Activated CD4-positive, alpha-beta T cell treated with anti-CD3 and anti-CD28 coated beads, Interleukin-2, amount 10 ng/mL, durations not matched to agents 24 days and 14 days (primary cell): ENCODE data around the gene BTBD9. TPM values are rescaled to one million over a fixed set of nuclear protein-coding genes. Genes with fewer than 3 reads are reported as not detected.
"Not testable (repeated sequence)": the region's sequence is repeated elsewhere in the genome, so short reads cannot be mapped to it uniquely, and the experiment has no call there.

Source experiments
- DNase-seq: peaks from one replicate; pipeline ENCODE4 v3.0.0; 2022
- H3K27ac Mint-ChIP-seq: one replicate; pipeline ENCODE4 v1.8.0; 2022; ENCODE audit warnings: mild to moderate bottlenecking, mixed read lengths
- H3K27me3 Mint-ChIP-seq: one replicate; pipeline ENCODE4 v1.8.0; 2022; ENCODE audit warnings: mixed read lengths
- H3K36me3 Mint-ChIP-seq: one replicate; pipeline ENCODE4 v1.8.0; 2022; ENCODE audit warnings: low read depth, mild to moderate bottlenecking, mixed read lengths
- H3K4me1 Mint-ChIP-seq: one replicate; pipeline ENCODE4 v1.8.0; 2021; ENCODE audit warnings: mixed read lengths
- H3K4me3 Mint-ChIP-seq: one replicate; pipeline ENCODE4 v1.8.0; 2022; ENCODE audit warnings: mild to moderate bottlenecking, moderate library complexity, mixed read lengths
- H3K9me3 Mint-ChIP-seq: one replicate; pipeline ENCODE4 v1.8.0; 2021; ENCODE audit warnings: mixed read lengths
- intact Hi-C: fragments of 100-400 bp; cut with micrococcal nuclease; formaldehyde crosslinking; loops from one replicate; pipeline ENCODE4 v1.15.1; 2023
- total RNA-seq: library from RNA; stranded (reverse); gene quantifications from 2 replicates; pipeline ENCODE4 v1.2.3, GENCODE V29; 2022

BTBD9 gene
- total RNA-seq, 1 donor from 2014 or later = 12.4 TPM

DNA sequence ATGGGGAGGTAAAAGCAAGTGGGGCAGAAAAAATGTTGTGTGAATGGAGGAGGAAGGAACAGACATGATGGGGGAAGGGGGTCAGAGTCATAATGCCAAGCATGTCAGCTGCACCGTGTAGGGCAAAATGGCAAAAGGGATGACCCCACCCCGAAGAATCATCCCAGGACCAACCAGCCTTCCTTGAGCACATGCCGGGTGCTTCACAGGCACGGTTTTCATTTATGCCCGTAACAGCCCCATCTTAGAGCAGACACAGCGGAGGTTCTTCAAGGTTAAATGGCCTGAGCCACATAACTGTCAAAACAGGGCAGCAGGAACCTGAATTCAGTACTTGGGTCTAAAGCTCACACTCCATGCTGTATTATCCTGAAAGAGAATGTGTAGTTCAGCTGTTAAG lies 498.0 kb downstream of the BTBD9 start:
- H3K4me3 Mint-ChIP-seq = no peak overlapping the region
- H3K36me3 Mint-ChIP-seq = peaks cover 4% of the 10 kb centered on the region
- H3K9me3 Mint-ChIP-seq = no peaks in the 10 kb centered on the region
- no peak overlapping the region for H3K27ac Mint-ChIP-seq
- H3K4me1 Mint-ChIP-seq = peaks cover 6% of the 10 kb centered on the region
- no peaks in the 10 kb centered on the region for H3K27me3 Mint-ChIP-seq
- DNase-seq = no peak
- intact Hi-C loops = no loop called here

DNA sequence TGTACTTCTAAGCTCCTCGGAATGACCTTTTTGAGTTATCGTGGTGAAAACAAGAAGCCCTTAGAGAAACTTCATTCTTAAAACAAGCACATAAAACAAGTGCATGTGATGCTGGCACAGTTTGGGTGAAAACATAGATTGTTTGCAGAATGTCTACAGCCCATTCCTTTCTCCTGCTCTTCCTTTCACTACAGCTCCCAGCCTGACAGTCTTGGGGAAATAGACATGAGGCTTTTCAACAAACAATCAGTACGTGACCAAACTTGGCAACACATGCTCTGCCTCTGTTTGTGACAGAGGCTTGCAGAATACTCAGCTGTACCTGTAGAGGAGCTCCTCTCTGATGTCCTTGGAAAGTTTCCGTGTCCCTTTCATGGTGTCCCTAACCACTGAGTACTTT lies 498.6 kb downstream of the BTBD9 start:
- H3K4me1 Mint-ChIP-seq = peaks cover 6% of the 10 kb centered on the region
- H3K36me3 Mint-ChIP-seq = peaks cover 4% of the 10 kb centered on the region
- DNase-seq = no peak
- H3K9me3 Mint-ChIP-seq = no peaks in the 10 kb centered on the region
- H3K27me3 Mint-ChIP-seq = no peaks in the 10 kb centered on the region
- H3K4me3 Mint-ChIP-seq = no peak overlapping the region
- H3K27ac Mint-ChIP-seq = no peak overlapping the region
- intact Hi-C loops = no loop called here

DNA sequence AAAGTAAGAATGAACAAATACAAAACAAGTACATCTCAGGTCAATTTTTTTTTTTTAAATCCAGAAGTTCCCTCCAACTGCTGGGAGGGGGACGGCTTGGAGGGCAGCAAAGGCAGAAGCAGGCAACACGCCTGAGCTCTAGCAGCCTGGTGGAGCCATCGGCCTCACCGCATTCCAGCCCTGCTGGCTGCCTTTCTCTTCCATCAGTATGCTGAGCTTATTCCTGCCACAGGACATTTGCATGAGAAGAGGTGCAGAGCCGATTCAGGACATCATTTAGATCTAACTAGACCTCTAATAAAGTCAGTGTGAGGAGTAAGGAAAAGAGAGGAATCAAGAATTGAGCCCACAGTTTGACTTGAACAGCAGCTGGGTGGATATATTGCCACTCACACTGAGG lies 501.4 kb downstream of the BTBD9 start:
- Mint-ChIP-seq H3K4me3 (no peak overlapping the region), H3K36me3 (peaks cover 8% of the 10 kb centered on the region), H3K27me3 (no peaks in the 10 kb centered on the region), H3K4me1 (peaks cover 8% of the 10 kb centered on the region), H3K9me3 (no peaks in the 10 kb centered on the region), H3K27ac (no peak overlapping the region)
- intact Hi-C loops = no loop called here
- no peak for DNase-seq

DNA sequence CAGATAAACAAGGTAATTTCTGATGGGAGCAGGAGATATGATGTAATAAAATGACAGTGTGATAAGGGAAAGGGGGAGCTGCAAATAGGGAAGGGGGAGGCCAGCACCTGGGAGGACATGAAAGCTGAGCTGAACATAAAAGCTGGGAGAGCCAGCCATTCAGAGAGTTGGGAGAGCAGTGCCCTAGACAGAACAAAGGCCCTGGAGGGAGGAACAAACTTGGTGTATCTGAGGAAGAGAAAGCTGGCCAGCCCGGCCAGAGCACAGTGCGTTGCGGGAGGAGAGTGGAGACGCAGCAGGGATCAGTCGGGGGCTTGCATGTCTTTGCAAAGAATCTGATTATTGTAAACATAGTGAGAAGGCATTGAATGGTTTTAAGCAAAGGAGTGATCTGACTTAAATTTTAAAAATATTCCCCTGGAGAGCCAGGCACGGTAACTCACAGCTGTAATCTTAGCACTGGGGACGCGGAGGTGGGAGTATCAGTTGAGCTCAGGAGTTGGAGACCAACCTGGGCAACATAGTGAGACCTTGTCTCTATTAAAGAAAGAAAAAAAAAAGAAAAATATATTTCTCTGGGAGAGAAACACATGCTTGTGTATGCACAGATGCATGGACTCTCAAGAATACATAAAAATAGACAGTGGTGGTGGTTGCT lies 502.0 kb downstream of the BTBD9 start:
- no peaks in the 10 kb centered on the region for H3K27me3 Mint-ChIP-seq
- H3K4me3 Mint-ChIP-seq = no peak overlapping the region
- peaks cover 14% of the 10 kb centered on the region for H3K4me1 Mint-ChIP-seq
- no peak overlapping the region for H3K27ac Mint-ChIP-seq
- H3K9me3 Mint-ChIP-seq = no peaks in the 10 kb centered on the region
- peaks cover 8% of the 10 kb centered on the region for H3K36me3 Mint-ChIP-seq
- intact Hi-C loops = no loop called here
- no peak for DNase-seq

DNA sequence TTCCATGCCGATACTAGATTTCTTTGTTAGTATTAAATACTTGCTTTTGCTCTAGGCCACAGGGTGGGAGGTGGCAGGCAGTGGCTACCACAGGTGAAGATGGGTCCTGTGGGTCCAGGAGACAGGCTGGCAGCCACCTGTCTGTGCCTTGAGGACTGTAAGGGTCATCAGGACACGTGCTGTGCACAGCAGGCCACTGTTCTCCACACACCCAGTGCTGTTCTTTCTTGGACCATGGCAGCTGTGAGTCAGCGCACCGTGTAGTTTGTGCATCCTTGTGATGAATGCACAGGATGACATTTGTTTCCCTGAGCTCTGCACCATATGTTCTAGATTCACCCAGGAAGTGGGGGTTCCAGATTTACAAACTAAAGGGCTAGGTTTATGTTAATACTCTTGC lies 503.2 kb downstream of the BTBD9 start:
- Mint-ChIP-seq H3K27ac (no peak overlapping the region), H3K9me3 (no peaks in the 10 kb centered on the region), H3K27me3 (no peaks in the 10 kb centered on the region), H3K4me1 (peaks cover 22% of the 10 kb centered on the region), H3K36me3 (peaks cover 12% of the 10 kb centered on the region), H3K4me3 (no peak overlapping the region)
- DNase-seq = no peak
- intact Hi-C loops = no loop called here

DNA sequence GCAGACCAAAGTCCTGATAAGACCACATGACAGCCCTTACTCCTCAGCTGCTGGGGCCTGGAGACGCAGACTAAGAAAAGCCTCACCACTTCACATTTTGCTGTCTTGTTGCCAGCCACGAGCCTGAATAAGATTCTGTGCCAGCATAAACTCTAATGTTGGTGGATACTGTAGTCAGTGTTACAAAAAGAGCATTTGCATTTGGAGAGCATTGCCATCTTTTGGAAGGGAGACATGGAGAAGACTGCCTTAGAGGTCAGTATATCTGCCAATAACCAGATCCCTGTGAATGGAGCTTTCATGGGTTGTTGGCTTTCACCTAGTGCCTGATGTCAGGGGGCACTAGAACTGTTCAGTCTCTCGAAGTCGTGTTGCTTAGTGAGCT lies 505.0 kb downstream of the BTBD9 start:
- Mint-ChIP-seq H3K27me3 (no peaks in the 10 kb centered on the region), H3K4me3 (no peak overlapping the region), H3K27ac (no peak overlapping the region), H3K4me1 (peaks cover 33% of the 10 kb centered on the region), H3K9me3 (peaks cover 8% of the 10 kb centered on the region), H3K36me3 (peaks cover 23% of the 10 kb centered on the region)
- intact Hi-C loops = no loop called here
- DNase-seq = no peak

DNA sequence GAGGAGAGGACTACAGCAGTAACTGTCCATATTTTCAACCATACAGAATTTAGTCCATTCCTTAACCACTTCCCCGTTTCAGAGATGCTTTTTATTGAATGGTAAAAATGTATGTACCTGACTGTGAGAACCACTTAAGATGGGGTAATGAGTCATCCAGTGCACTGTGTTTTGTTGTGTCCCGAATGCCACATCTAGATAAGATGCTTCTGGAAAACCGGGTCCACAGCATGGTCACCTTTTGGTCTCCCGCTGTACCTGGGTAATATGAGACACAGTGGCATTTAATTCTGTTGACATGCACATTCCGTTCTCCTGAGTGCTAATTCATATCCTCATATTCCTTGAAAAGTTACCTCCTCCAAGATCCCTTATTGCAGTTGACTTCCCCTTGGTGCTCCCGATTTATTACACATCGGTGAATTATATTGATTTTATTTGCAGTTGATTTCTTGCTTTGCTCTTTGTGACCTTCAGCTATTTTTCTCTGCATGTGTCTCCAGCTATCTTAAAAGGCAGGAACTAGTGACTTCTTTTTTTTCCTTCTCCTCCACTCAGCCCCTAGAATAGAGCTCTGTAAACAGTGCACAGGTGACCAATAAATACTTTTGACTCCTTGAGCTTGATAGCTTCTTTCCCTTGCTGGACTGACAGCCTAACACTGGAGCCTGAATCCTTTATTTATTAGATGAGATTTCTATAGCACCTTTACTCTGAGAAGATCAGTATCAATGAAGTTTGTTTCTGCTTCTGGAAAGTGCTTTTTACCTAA lies 505.6 kb downstream of the BTBD9 start:
- intact Hi-C loops = no loop called here
- H3K36me3 Mint-ChIP-seq = peaks cover 28% of the 10 kb centered on the region
- no peak overlapping the region for H3K27ac Mint-ChIP-seq
- H3K4me3 Mint-ChIP-seq = no peak overlapping the region
- no peaks in the 10 kb centered on the region for H3K27me3 Mint-ChIP-seq
- H3K4me1 Mint-ChIP-seq = peaks cover 33% of the 10 kb centered on the region
- no peak for DNase-seq
- peaks cover 12% of the 10 kb centered on the region for H3K9me3 Mint-ChIP-seq

DNA sequence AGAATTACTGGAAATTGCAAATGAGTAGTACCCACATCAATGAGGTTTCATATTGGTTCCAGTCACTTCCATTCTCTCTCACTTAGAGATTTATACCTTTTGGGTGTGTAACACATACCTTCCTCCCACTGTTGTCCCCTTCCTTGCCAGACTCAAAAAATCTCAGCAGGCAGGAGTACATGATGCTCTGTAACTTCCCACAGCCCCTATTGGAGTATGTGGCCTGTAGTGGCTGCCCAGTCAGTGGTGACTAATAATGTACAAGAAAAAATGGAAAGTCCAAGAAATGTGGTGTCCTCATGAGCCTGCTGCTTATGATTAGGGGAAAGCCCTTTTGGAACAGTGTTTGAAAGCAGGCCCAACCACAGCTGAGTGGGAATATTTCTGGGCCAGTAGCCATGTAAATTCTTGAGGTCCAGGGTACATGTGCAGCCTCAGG lies 508.2 kb downstream of the BTBD9 start:
- Mint-ChIP-seq H3K27ac (peak overlapping the region; percentile 70), H3K27me3 (no peaks in the 10 kb centered on the region), H3K36me3 (peaks cover 32% of the 10 kb centered on the region), H3K4me3 (no peak overlapping the region), H3K9me3 (peaks cover 12% of the 10 kb centered on the region), H3K4me1 (peaks cover 36% of the 10 kb centered on the region)
- DNase-seq = no peak
- intact Hi-C loops = no loop called here

DNA sequence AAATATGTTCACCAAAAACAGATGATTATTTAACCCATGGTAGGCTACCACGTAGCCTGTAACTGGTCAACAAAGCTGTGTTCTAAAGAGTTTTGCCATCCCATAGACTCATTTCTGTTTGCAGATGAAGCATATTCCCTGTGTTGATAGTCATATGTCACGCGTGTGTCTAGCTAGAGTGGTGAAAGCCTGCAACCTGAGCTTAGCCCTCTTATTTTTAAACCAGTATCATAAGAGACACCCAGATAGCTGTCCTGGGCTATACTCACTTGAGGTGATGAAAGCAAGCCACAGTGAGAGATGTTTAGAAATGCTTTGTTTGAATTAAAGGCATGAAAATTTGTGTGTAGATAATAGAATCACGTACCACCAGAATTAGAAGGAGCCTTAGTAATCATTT lies 512.4 kb downstream of the BTBD9 start:
- Mint-ChIP-seq H3K36me3 (peaks cover 42% of the 10 kb centered on the region), H3K27ac (no peak overlapping the region), H3K4me1 (peaks cover 25% of the 10 kb centered on the region), H3K27me3 (no peaks in the 10 kb centered on the region), H3K9me3 (peaks cover 12% of the 10 kb centered on the region), H3K4me3 (no peak overlapping the region)
- no peak for DNase-seq
- intact Hi-C loops = no loop called here

DNA sequence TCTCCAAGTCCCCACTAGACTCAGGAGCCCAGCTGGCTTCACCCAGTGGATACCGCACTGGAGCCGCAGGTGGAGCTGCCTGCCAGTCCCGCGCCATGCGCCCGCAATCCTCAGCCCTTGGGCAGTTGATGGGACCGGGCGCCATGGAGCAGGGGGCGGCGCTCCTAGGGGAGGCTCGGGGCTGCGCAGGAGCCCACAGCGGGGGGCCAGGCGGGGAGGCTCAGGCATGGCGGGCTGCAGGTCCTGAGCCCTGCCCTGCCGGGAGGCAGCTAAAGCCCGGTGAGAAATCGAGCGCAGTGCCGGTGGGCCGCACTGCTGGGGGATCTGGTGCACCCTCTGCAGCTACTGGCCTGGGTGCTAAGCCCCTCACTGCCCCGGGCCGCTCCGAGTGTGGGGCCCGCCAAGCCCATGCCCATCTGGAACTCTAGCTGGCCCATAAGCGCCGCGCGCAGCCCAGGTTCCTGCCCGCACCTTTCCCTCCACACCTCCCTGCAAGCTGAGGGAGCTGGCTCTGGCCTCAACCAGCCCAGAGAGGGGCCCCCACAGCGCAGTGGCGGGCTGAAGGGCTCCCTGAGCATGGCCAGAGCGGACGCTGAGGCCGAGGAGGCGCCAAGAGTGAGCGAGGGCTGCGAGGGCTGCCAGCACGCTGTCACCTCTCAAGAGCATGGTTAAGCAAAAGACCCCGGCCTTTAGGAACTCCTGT lies 515.4 kb downstream of the BTBD9 start:
- peaks cover 32% of the 10 kb centered on the region for H3K36me3 Mint-ChIP-seq
- H3K4me1 Mint-ChIP-seq, DNase-seq, H3K4me3 Mint-ChIP-seq, H3K9me3 Mint-ChIP-seq, H3K27ac Mint-ChIP-seq, H3K27me3 Mint-ChIP-seq, intact Hi-C loops: not testable (repeated sequence)

DNA sequence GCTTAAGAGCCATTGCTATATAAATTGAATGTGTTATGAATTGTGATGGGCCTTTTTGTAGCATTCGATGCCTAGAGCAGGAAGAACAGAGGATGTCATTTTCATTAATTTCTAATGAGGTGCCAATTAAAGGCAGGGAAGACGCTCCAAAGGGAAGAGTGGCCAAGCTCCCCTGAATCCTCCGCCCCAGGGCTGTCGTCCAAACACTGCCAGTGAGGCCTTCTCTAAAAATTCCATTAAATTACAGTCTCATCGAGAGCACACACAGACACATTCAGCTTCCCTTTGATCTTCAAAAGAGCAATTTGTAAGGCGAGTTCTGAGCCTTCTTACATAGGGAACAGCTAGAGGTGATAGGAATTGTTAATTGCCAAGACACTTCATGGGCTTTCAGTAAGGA lies 520.2 kb downstream of the BTBD9 start:
- peaks cover 25% of the 10 kb centered on the region for H3K36me3 Mint-ChIP-seq
- intact Hi-C loops = no loop called here
- no peak overlapping the region for H3K4me3 Mint-ChIP-seq
- H3K4me1 Mint-ChIP-seq = peaks cover 3% of the 10 kb centered on the region
- H3K27me3 Mint-ChIP-seq = no peaks in the 10 kb centered on the region
- H3K27ac Mint-ChIP-seq = no peak overlapping the region
- DNase-seq = no peak
- H3K9me3 Mint-ChIP-seq = no peaks in the 10 kb centered on the region

DNA sequence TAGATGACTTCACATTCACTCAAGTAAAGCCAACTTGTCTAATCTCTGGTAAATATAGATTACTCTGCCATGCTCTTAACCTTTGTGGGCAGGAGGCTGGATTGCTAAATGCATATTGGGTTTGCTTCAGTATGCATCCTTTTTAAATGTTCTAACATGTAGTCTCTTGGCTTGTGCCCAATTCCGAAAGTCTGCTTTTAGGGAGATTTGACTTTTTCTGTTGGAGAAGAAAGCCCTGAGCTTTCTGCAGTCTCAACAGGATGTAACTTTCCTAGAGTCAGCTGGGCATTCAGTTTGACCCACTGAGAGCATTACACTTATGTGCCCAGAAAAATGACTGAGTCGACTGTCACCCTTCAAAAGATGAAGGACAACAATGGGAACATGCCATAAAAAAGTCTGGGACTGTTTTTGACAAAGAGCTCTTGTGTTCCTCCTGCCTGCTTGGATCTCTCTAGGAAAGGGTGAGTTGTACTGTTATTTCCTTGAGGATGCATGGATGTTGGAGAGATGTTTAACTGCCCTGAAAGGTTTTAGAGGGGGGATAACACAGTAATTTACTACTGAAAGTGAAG lies 520.9 kb downstream of the BTBD9 start:
- no peaks in the 10 kb centered on the region for H3K9me3 Mint-ChIP-seq
- no peak overlapping the region for H3K4me3 Mint-ChIP-seq
- H3K36me3 Mint-ChIP-seq = peaks cover 25% of the 10 kb centered on the region
- DNase-seq = no peak
- peaks cover 3% of the 10 kb centered on the region for H3K4me1 Mint-ChIP-seq
- H3K27ac Mint-ChIP-seq = no peak overlapping the region
- H3K27me3 Mint-ChIP-seq = no peaks in the 10 kb centered on the region
- intact Hi-C loops = no loop called here
